ENCODE measurements around the gene PTPRE. TPM values are rescaled to one million over a fixed set of nuclear protein-coding genes. Genes with fewer than 3 reads are reported as not detected.
A peak's percentile ranks its signal among the peaks of the same experiment; 100 is the strongest.

Gene PTPRE
- total RNA-seq, 5 donors from 2014 or later (not counting 1 experiment from before 2014, with no cell fraction given): 23.2 to 69.2 (median 32.2) TPM

DNA sequence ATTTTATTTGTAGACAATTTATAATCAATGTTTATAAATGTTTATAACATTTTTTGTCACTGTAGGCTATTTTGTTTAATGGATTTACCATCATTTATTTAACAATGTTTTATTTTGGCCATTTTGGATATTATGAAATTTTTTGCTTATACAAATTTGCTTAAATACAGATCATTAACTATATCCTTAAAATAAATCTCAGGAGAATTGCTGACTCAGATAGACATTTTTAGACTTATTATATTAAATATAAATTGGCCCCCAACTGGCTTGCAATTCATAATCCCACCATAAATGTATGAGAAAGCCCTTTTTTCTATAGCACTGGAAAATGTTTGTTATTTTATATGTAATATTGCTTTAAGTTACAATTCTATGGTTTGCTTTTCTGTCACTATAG, 10.3 kb upstream of the PTPRE start:
- CTCF ChIA-PET: no interaction called here

GRCh38 chr10:127897177-127897576, 9.7 kb upstream of the PTPRE start:
- H3K4me3 Mint-ChIP-seq: no peak overlapping the region
- ATAC-seq (replicated peaks in 1 of 4) (no peak), DNase-seq (no peak)
- Histone ChIP-seq H3K4me3 (ENCODE audit: control insufficient read depth in 1 of 2, extremely low read depth in 1 of 2, low read length in 1 of 2) (no peak overlapping the region), H3K9me3 (no peaks in the 10 kb centered on the region), H3K4me1 (ENCODE audit: control insufficient read depth in 1 of 2, extremely low read depth in 1 of 2, insufficient read depth in 2 of 2, low read length in 2 of 2) (no peaks in the 10 kb centered on the region), H3K36me3 (ENCODE audit: control insufficient read depth in 2 of 2, extremely low read depth in 1 of 2, insufficient read depth in 1 of 2, low read length in 1 of 2) (no peaks in the 10 kb centered on the region), H3K27ac (ENCODE audit: low read length) (no peak overlapping the region), H3K27me3 (replicated peaks in 1 of 2; ENCODE audit: control insufficient read depth in 2 of 2, extremely low read depth in 1 of 2, insufficient read depth in 2 of 2, low read length in 1 of 2) (no peaks in the 10 kb centered on the region)
- no CpG with 5 or more reads among the region's 2 CpGs for WGBS (ENCODE audit: insufficient coverage)
- no peaks in the 10 kb centered on the region for H3K36me3 Mint-ChIP-seq
- peaks cover 2 to 4% (median 3%) of the 10 kb centered on the region in 3 donors for H3K9me3 Mint-ChIP-seq
- no peaks in the 10 kb centered on the region for H3K4me1 Mint-ChIP-seq
- ChIA-PET POLR2A (no interaction called here), CTCF (no interaction called here)
- H3K27ac Mint-ChIP-seq: no peak overlapping the region
- H3K27me3 Mint-ChIP-seq: peaks cover 22 to 23% of the 10 kb centered on the region in 2 donors

More for the DNA sequence above, 10.3 kb upstream of the PTPRE start:
- POLR2A ChIA-PET: no interaction called here
- Histone ChIP-seq H3K36me3 (ENCODE audit: control insufficient read depth in 2 of 2, extremely low read depth in 1 of 2, insufficient read depth in 1 of 2, low read length in 1 of 2) (no peaks in the 10 kb centered on the region), H3K27me3 (replicated peaks in 1 of 2; ENCODE audit: control insufficient read depth in 2 of 2, extremely low read depth in 1 of 2, insufficient read depth in 2 of 2, low read length in 1 of 2) (no peaks in the 10 kb centered on the region), H3K27ac (ENCODE audit: low read length) (no peak overlapping the region), H3K4me1 (ENCODE audit: control insufficient read depth in 1 of 2, extremely low read depth in 1 of 2, insufficient read depth in 2 of 2, low read length in 2 of 2) (no peaks in the 10 kb centered on the region), H3K4me3 (ENCODE audit: control insufficient read depth in 1 of 2, extremely low read depth in 1 of 2, low read length in 1 of 2) (no peak overlapping the region), H3K9me3 (no peaks in the 10 kb centered on the region)
- H3K9me3 Mint-ChIP-seq: peaks cover 2 to 4% (median 3%) of the 10 kb centered on the region in 3 donors
- H3K27me3 Mint-ChIP-seq: peaks cover 22 to 23% of the 10 kb centered on the region in 2 donors
- no peak overlapping the region for H3K4me3 Mint-ChIP-seq
- no peak for DNase-seq
- H3K4me1 Mint-ChIP-seq: no peaks in the 10 kb centered on the region
- H3K27ac Mint-ChIP-seq: no peak overlapping the region
- no peak for ATAC-seq (replicated peaks in 1 of 4)
- H3K36me3 Mint-ChIP-seq: no peaks in the 10 kb centered on the region

GRCh38 chr10:127899766-127900387, 7.0 kb upstream of the PTPRE start:
- POLR2A ChIA-PET: no interaction called here
- H3K27me3 Mint-ChIP-seq: peaks cover 27 to 30% of the 10 kb centered on the region in 2 donors
- H3K27ac Mint-ChIP-seq: no peak overlapping the region
- no peak for DNase-seq
- Histone ChIP-seq H3K27me3 (replicated peaks in 1 of 2; ENCODE audit: control insufficient read depth in 2 of 2, extremely low read depth in 1 of 2, insufficient read depth in 2 of 2, low read length in 1 of 2) (peaks cover 0 to 3% of the 10 kb centered on the region in 2 experiments), H3K4me3 (ENCODE audit: control insufficient read depth in 1 of 2, extremely low read depth in 1 of 2, low read length in 1 of 2) (no peak overlapping the region), H3K4me1 (ENCODE audit: control insufficient read depth in 1 of 2, extremely low read depth in 1 of 2, insufficient read depth in 2 of 2, low read length in 2 of 2) (no peaks in the 10 kb centered on the region), H3K9me3 (no peaks in the 10 kb centered on the region), H3K36me3 (ENCODE audit: control insufficient read depth in 2 of 2, extremely low read depth in 1 of 2, insufficient read depth in 1 of 2, low read length in 1 of 2) (no peaks in the 10 kb centered on the region), H3K27ac (ENCODE audit: low read length) (no peak overlapping the region)
- CTCF ChIA-PET: interaction anchor here in 1 of 2 donors (0.7 kb wide), 1 partner anchor 136 kb away, joined by 3 read pairs; no protein-coding TSS in a partner anchor
- ATAC-seq (replicated peaks in 1 of 4): no peak
- WGBS (ENCODE audit: insufficient coverage): 0% methylated on average over 1 of the region's 3 CpGs
- H3K4me1 Mint-ChIP-seq: no peaks in the 10 kb centered on the region
- peaks cover 2 to 4% (median 3%) of the 10 kb centered on the region in 3 donors for H3K9me3 Mint-ChIP-seq
- no peak overlapping the region for H3K4me3 Mint-ChIP-seq
- H3K36me3 Mint-ChIP-seq: no peaks in the 10 kb centered on the region

- Mint-ChIP-seq H3K4me1 (no peaks in the 10 kb centered on the region), H3K27ac (no peak overlapping the region), H3K36me3 (no peaks in the 10 kb centered on the region), H3K4me3 (no peak overlapping the region), H3K9me3 (no peaks in the 10 kb centered on the region), H3K27me3 (peaks cover 32 to 46% of the 10 kb centered on the region in 2 donors)
- POLR2A ChIA-PET: no interaction called here
- WGBS (ENCODE audit: insufficient coverage): no CpG with 5 or more reads among the region's 5 CpGs
- CTCF ChIA-PET: interaction anchor here in 1 of 2 donors (0.8 kb wide), 1 partner anchor 165 kb away, joined by 3 read pairs; no protein-coding TSS in a partner anchor
- H3K27ac ChIP-seq (ENCODE audit: low read length): no peak overlapping the region
- no peaks in the 10 kb centered on the region for H3K36me3 ChIP-seq (ENCODE audit: control insufficient read depth in 2 of 2, extremely low read depth in 1 of 2, insufficient read depth in 1 of 2, low read length in 1 of 2)
- H3K4me3 ChIP-seq (ENCODE audit: control insufficient read depth in 1 of 2, extremely low read depth in 1 of 2, low read length in 1 of 2): no peak overlapping the region
- ATAC-seq (replicated peaks in 1 of 4) (no peak), DNase-seq (no peak)
- H3K27me3 ChIP-seq (replicated peaks in 1 of 2; ENCODE audit: control insufficient read depth in 2 of 2, extremely low read depth in 1 of 2, insufficient read depth in 2 of 2, low read length in 1 of 2): peaks cover 0 to 37% of the 10 kb centered on the region in 2 experiments
- H3K4me1 ChIP-seq (ENCODE audit: control insufficient read depth in 1 of 2, extremely low read depth in 1 of 2, insufficient read depth in 2 of 2, low read length in 2 of 2): peaks cover 0 to 9% of the 10 kb centered on the region in 2 experiments
- no peaks in the 10 kb centered on the region for H3K9me3 ChIP-seq
Measured at GRCh38 chr10:127903789-127904188, 3.1 kb upstream of the PTPRE start.

DNA sequence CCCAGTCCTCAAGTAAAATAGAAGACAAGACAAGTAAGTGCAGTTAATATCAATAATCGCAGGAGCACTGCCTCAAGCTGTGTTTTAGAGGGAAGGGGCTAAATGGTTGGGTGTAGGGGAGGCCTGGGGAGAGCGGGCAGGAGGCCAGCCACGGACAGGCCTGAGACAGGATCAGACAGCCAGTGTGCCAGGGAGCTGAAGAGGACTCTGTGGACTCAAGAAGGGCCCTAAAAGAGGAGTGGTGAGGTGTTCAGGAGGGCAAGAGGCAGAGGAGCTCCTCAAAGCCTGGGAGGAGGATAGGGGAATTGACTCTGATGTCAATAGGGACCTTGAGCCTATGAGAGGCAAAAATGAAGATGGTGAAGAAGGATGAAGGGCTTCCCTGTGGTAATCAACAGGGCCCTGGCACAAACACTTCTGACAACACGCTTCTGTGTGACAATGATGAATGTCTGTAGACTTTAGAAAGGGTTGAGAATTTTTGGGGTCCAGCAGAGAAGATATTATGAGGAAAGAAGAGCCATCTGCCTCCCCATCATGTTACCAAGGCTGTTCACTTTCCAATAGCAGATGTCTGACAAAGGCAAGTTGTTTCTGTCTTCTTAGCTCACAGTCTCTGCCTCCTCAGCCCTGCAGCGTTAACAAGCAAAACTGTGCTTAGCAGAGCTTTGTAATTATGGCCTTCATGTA, 2.4 kb upstream of the PTPRE start:
- H3K36me3 ChIP-seq (ENCODE audit: control insufficient read depth in 2 of 2, extremely low read depth in 1 of 2, insufficient read depth in 1 of 2, low read length in 1 of 2): no peaks in the 10 kb centered on the region
- H3K27ac ChIP-seq (ENCODE audit: low read length): no peak overlapping the region
- H3K4me3 Mint-ChIP-seq: no peak overlapping the region
- ATAC-seq (replicated peaks in 1 of 4) (no peak), DNase-seq (no peak)
- 67% methylated on average over 4 of the region's 5 CpGs for WGBS (ENCODE audit: insufficient coverage)
- peaks cover 0 to 9% of the 10 kb centered on the region in 2 experiments for H3K4me1 ChIP-seq (ENCODE audit: control insufficient read depth in 1 of 2, extremely low read depth in 1 of 2, insufficient read depth in 2 of 2, low read length in 2 of 2)
- H3K36me3 Mint-ChIP-seq: no peaks in the 10 kb centered on the region
- H3K4me1 Mint-ChIP-seq: no peaks in the 10 kb centered on the region
- H3K27me3 Mint-ChIP-seq: peaks cover 26 to 45% of the 10 kb centered on the region in 2 donors
- H3K9me3 Mint-ChIP-seq: no peaks in the 10 kb centered on the region
- H3K27me3 ChIP-seq (replicated peaks in 1 of 2; ENCODE audit: control insufficient read depth in 2 of 2, extremely low read depth in 1 of 2, insufficient read depth in 2 of 2, low read length in 1 of 2): peaks cover 0 to 42% of the 10 kb centered on the region in 2 experiments
- no peak overlapping the region for H3K4me3 ChIP-seq (ENCODE audit: control insufficient read depth in 1 of 2, extremely low read depth in 1 of 2, low read length in 1 of 2)
- POLR2A ChIA-PET: no interaction called here
- CTCF ChIA-PET: interaction anchor here (0.8 to 3.4 kb wide), 3 partner anchors 107 to 165 kb away, joined by 3 to 20 read pairs (median 15); no protein-coding TSS in a partner anchor
- H3K9me3 ChIP-seq: no peaks in the 10 kb centered on the region
- no peak overlapping the region for H3K27ac Mint-ChIP-seq

- ATAC-seq (replicated peaks in 1 of 4) (no peak), DNase-seq (no peak)
- no peak overlapping the region for H3K27ac Mint-ChIP-seq
- H3K4me1 Mint-ChIP-seq: no peaks in the 10 kb centered on the region
- ChIA-PET POLR2A (no interaction called here), CTCF (interaction anchor here (0.6 to 3.4 kb wide), 7 partner anchors 106 to 1584 kb away, joined by 3 to 20 read pairs (median 10); no protein-coding TSS in a partner anchor)
- H3K4me3 Mint-ChIP-seq: peak overlapping the region; percentile 26 to 50 (median 28)
- H3K36me3 Mint-ChIP-seq: no peaks in the 10 kb centered on the region
- Histone ChIP-seq H3K4me1 (ENCODE audit: control insufficient read depth in 1 of 2, extremely low read depth in 1 of 2, insufficient read depth in 2 of 2, low read length in 2 of 2) (peaks cover 0 to 9% of the 10 kb centered on the region in 2 experiments), H3K4me3 (ENCODE audit: control insufficient read depth in 1 of 2, extremely low read depth in 1 of 2, low read length in 1 of 2) (no peak overlapping the region), H3K9me3 (no peaks in the 10 kb centered on the region), H3K27ac (ENCODE audit: low read length) (no peak overlapping the region), H3K27me3 (replicated peaks in 1 of 2; ENCODE audit: control insufficient read depth in 2 of 2, extremely low read depth in 1 of 2, insufficient read depth in 2 of 2, low read length in 1 of 2) (peaks cover 0 to 42% of the 10 kb centered on the region in 2 experiments), H3K36me3 (ENCODE audit: control insufficient read depth in 2 of 2, extremely low read depth in 1 of 2, insufficient read depth in 1 of 2, low read length in 1 of 2) (no peaks in the 10 kb centered on the region)
- H3K9me3 Mint-ChIP-seq: no peaks in the 10 kb centered on the region
- H3K27me3 Mint-ChIP-seq: peaks cover 20 to 44% of the 10 kb centered on the region in 2 donors
- WGBS (ENCODE audit: insufficient coverage): 80% methylated on average over 13 of the region's 14 CpGs
Measured at GRCh38 chr10:127905001-127905847, 1.7 kb upstream of the PTPRE start.
